ENCODE measurements around the gene TCEA3. TPM values are rescaled to one million over a fixed set of nuclear protein-coding genes. Genes with fewer than 3 reads are reported as not detected.

Gene TCEA3
- total and polyA plus RNA-seq, 2 experiments from 2014 or later, result not detected

DNA sequence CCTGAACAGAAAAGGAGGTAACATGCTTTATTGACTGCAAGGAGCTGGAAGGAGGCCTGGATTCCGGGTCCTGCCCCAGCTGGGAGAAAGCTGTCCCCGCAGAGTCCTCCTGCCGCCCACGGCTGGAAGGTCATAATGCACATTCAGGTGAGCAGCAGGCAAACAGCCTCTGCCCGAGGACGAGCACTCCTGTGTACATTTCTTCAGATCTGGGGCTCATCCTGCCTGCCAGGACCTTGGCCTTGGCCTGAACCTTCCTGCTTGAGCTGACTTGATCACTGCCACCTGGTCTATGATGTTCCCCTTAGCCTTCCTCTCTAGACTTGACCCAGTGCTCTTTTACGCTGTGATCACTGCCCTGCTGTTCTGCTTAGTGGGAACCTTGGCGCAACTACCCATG, 37.1 kb downstream of the TCEA3 start:
- Histone ChIP-seq H4K20me1 (replicated peaks; ENCODE audit: insufficient read depth) (no peaks in the 10 kb centered on the region; the same call in none of the 2 replicates), H3K36me3 (ENCODE audit: insufficient read depth) (no peaks in the 10 kb centered on the region), H3K9me2 (ENCODE audit: insufficient read depth) (no peaks in the 10 kb centered on the region), H2AFZ (no peak overlapping the region), H3K4me1 (ENCODE audit: insufficient read depth) (no peaks in the 10 kb centered on the region), H3K27ac (ENCODE audit: low read depth) (no peak overlapping the region), H3F3A (replicated peaks; ENCODE audit: low read depth) (no peaks in the 10 kb centered on the region), H3K79me2 (replicated peaks; ENCODE audit: insufficient read depth) (no peaks in the 10 kb centered on the region), H3K27me3 (ENCODE audit: insufficient read depth) (peaks cover 94% of the 10 kb centered on the region), H3K4me3 (no peak overlapping the region), H3K4me2 (no peak overlapping the region)
- no peaks in the 10 kb centered on the region for H3K4me1 Mint-ChIP-seq
- no peaks in the 10 kb centered on the region for H3K36me3 Mint-ChIP-seq (ENCODE audit: low read depth)
- H3K27me3 Mint-ChIP-seq (ENCODE audit: insufficient read depth, low read depth, poor library complexity), result peaks cover 74% of the 10 kb centered on the region
- DNase-seq (ENCODE audit: low spot score) (no peak), ATAC-seq (no peak)
- H3K27ac Mint-ChIP-seq, result no peak overlapping the region
- H3K4me3 Mint-ChIP-seq, result no peak overlapping the region
- H3K9me3 Mint-ChIP-seq, result no peaks in the 10 kb centered on the region
- TF ChIP-seq, protein P1, sequence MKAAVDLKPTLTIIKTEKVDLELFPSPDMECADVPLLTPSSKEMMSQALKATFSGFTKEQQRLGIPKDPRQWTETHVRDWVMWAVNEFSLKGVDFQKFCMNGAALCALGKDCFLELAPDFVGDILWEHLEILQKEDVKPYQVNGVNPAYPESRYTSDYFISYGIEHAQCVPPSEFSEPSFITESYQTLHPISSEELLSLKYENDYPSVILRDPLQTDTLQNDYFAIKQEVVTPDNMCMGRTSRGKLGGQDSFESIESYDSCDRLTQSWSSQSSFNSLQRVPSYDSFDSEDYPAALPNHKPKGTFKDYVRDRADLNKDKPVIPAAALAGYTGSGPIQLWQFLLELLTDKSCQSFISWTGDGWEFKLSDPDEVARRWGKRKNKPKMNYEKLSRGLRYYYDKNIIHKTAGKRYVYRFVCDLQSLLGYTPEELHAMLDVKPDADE (IDR thresholded peaks at IDR 0.05), result no peak
- TF ChIP-seq POLR2AphosphoS5 (IDR thresholded peaks at IDR 0.05; ENCODE audit: low read depth) (no peak), JUNB (IDR thresholded peaks at IDR 0.05; ENCODE audit: unreplicated experiment) (no peak), ZNF331 (CRISPR knock-in tag; IDR thresholded peaks at IDR 0.05; ENCODE audit: low read depth) (no peak)

DNA sequence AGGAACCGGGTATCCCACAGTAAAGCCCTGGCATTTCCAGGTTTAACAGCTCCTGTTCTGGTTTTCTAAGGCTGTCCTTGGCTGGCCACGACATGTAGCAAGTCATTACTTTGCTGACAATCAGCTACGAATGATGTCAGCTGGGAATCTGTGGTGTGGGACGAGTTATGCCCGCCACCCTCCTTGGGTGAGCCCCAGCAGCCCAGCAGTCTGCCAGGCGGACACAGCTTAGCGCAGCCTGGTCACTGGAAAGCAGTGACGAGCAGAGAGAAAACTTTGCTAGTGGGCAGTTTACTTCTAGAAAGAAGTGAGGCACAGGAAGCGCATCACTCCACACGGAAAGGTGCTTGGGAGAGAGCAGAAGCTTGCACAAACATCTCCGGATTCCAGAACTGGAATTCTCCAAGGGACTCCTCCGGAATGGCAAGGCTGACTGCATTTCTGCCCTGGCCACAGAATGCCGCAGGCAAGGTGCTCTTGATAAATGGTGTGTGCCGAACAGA, 39.4 kb downstream of the TCEA3 start:
- Histone ChIP-seq H3F3A (replicated peaks; ENCODE audit: low read depth) (no peaks in the 10 kb centered on the region), H3K4me1 (ENCODE audit: insufficient read depth) (no peaks in the 10 kb centered on the region), H3K79me2 (replicated peaks; ENCODE audit: insufficient read depth) (no peaks in the 10 kb centered on the region), H3K27me3 (ENCODE audit: insufficient read depth) (peaks cover 98% of the 10 kb centered on the region), H3K9me2 (ENCODE audit: insufficient read depth) (no peaks in the 10 kb centered on the region), H3K36me3 (ENCODE audit: insufficient read depth) (no peaks in the 10 kb centered on the region), H3K4me3 (no peak overlapping the region), H3K27ac (ENCODE audit: low read depth) (no peak overlapping the region), H3K4me2 (no peak overlapping the region), H4K20me1 (replicated peaks; ENCODE audit: insufficient read depth) (no peaks in the 10 kb centered on the region; the same call in none of the 2 replicates), H2AFZ (no peak overlapping the region)
- Mint-ChIP-seq H3K4me3 (no peak overlapping the region), H3K36me3 (ENCODE audit: low read depth) (no peaks in the 10 kb centered on the region), H3K4me1 (no peaks in the 10 kb centered on the region), H3K27ac (no peak overlapping the region), H3K27me3 (ENCODE audit: insufficient read depth, low read depth, poor library complexity) (peaks cover 91% of the 10 kb centered on the region), H3K9me3 (no peaks in the 10 kb centered on the region; the same call in 2 of the 3 replicates)
- DNase-seq (ENCODE audit: low spot score) (no peak), ATAC-seq (no peak)
- TF ChIP-seq, protein P2, sequence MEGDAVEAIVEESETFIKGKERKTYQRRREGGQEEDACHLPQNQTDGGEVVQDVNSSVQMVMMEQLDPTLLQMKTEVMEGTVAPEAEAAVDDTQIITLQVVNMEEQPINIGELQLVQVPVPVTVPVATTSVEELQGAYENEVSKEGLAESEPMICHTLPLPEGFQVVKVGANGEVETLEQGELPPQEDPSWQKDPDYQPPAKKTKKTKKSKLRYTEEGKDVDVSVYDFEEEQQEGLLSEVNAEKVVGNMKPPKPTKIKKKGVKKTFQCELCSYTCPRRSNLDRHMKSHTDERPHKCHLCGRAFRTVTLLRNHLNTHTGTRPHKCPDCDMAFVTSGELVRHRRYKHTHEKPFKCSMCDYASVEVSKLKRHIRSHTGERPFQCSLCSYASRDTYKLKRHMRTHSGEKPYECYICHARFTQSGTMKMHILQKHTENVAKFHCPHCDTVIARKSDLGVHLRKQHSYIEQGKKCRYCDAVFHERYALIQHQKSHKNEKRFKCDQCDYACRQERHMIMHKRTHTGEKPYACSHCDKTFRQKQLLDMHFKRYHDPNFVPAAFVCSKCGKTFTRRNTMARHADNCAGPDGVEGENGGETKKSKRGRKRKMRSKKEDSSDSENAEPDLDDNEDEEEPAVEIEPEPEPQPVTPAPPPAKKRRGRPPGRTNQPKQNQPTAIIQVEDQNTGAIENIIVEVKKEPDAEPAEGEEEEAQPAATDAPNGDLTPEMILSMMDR (conservative IDR thresholded peaks at IDR 0.05; ENCODE audit: low read depth in 2 of 2), result no peak
- TF ChIP-seq, protein P3, sequence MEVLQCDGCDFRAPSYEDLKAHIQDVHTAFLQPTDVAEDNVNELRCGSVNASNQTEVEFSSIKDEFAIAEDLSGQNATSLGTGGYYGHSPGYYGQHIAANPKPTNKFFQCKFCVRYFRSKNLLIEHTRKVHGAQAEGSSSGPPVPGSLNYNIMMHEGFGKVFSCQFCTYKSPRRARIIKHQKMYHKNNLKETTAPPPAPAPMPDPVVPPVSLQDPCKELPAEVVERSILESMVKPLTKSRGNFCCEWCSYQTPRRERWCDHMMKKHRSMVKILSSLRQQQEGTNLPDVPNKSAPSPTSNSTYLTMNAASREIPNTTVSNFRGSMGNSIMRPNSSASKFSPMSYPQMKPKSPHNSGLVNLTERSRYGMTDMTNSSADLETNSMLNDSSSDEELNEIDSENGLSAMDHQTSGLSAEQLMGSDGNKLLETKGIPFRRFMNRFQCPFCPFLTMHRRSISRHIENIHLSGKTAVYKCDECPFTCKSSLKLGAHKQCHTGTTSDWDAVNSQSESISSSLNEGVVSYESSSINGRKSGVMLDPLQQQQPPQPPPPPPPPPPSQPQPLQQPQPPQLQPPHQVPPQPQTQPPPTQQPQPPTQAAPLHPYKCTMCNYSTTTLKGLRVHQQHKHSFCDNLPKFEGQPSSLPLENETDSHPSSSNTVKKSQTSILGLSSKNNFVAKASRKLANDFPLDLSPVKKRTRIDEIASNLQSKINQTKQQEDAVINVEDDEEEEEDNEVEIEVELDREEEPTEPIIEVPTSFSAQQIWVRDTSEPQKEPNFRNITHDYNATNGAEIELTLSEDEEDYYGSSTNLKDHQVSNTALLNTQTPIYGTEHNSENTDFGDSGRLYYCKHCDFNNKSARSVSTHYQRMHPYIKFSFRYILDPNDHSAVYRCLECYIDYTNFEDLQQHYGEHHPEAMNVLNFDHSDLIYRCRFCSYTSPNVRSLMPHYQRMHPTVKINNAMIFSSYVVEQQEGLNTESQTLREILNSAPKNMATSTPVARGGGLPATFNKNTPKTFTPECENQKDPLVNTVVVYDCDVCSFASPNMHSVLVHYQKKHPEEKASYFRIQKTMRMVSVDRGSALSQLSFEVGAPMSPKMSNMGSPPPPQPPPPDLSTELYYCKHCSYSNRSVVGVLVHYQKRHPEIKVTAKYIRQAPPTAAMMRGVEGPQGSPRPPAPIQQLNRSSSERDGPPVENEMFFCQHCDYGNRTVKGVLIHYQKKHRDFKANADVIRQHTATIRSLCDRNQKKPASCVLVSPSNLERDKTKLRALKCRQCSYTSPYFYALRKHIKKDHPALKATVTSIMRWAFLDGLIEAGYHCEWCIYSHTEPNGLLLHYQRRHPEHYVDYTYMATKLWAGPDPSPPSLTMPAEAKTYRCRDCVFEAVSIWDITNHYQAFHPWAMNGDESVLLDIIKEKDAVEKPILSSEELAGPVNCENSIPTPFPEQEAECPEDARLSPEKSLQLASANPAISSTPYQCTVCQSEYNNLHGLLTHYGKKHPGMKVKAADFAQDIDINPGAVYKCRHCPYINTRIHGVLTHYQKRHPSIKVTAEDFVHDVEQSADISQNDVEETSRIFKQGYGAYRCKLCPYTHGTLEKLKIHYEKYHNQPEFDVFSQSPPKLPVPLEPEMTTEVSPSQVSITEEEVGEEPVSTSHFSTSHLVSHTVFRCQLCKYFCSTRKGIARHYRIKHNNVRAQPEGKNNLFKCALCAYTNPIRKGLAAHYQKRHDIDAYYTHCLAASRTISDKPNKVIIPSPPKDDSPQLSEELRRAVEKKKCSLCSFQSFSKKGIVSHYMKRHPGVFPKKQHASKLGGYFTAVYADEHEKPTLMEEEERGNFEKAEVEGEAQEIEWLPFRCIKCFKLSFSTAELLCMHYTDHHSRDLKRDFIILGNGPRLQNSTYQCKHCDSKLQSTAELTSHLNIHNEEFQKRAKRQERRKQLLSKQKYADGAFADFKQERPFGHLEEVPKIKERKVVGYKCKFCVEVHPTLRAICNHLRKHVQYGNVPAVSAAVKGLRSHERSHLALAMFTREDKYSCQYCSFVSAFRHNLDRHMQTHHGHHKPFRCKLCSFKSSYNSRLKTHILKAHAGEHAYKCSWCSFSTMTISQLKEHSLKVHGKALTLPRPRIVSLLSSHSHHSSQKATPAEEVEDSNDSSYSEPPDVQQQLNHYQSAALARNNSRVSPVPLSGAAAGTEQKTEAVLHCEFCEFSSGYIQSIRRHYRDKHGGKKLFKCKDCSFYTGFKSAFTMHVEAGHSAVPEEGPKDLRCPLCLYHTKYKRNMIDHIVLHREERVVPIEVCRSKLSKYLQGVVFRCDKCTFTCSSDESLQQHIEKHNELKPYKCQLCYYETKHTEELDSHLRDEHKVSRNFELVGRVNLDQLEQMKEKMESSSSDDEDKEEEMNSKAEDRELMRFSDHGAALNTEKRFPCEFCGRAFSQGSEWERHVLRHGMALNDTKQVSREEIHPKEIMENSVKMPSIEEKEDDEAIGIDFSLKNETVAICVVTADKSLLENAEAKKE (CRISPR knock-in tag; IDR thresholded peaks at IDR 0.05), result no peak
- TF ChIP-seq, protein P1 (IDR thresholded peaks at IDR 0.05), result no peak
- TF ChIP-seq ZNF331 (CRISPR knock-in tag; IDR thresholded peaks at IDR 0.05; ENCODE audit: low read depth) (no peak), POLR2AphosphoS5 (IDR thresholded peaks at IDR 0.05; ENCODE audit: low read depth) (no peak)
